Heart right ventricle (tissue), 16 donors: ENCODE measurements around the gene SPATA31D1. TPM values are rescaled to one million over a fixed set of nuclear protein-coding genes. Genes with fewer than 3 reads are reported as not detected.

Experiments
- ATAC-seq, 8 donors: fragments of 200-7000 bp; cut with Tn5 transposase; one replicate each; pipeline ENCODE4 v1.9.1; 2020; ENCODE audit warnings: mild to moderate bottlenecking in 8 of 8, moderate library complexity in 8 of 8, moderate number of reproducible peaks in 1 of 8
- DNase-seq, 2 donors: peaks; one replicate each; pipeline ENCODE4 v3.0.0-alpha.2; 2020
- H3K27ac ChIP-seq, 10 donors: fragments of 200-600 bp; sonication (generic) in 2 of 10; one replicate each; pipeline versions ENCODE4 v1.5.0 to v1.8.0; 2020 to 2022; ENCODE audit warnings: mild to moderate bottlenecking in 3 of 10
- H3K27me3 ChIP-seq, 7 donors: fragments of 200-600 bp; one replicate each; pipeline ENCODE4 v1.8.0; 2021 to 2022; ENCODE audit warnings: mild to moderate bottlenecking in 2 of 7
- H3K36me3 ChIP-seq, 9 donors: fragments of 200-600 bp; sonication (generic) in 1 of 9; one replicate each; pipeline versions ENCODE4 v1.5.0 to v1.8.0; 2020 to 2022; ENCODE audit warnings: mild to moderate bottlenecking in 2 of 9
- H3K4me1 ChIP-seq, 9 donors: fragments of 200-600 bp; sonication (generic) in 1 of 9; one replicate each; pipeline versions ENCODE4 v1.5.0 to v1.8.0; 2020 to 2022; ENCODE audit warnings: mild to moderate bottlenecking in 4 of 9
- H3K4me3 ChIP-seq, 10 donors: fragments of 200-600 bp; sonication (generic) in 2 of 10; one replicate each; pipeline versions ENCODE4 v1.5.0 to v1.8.0; 2020 to 2022; ENCODE audit warnings: mild to moderate bottlenecking in 7 of 10, moderate library complexity in 2 of 10
- H3K9me3 ChIP-seq, 11 donors: fragments of 200-600 bp in 10 of 11; sonication (generic) in 2 of 11; one replicate each; pipeline versions ENCODE4 v1.5.0 to v1.8.0; 2013 to 2022; ENCODE audit warnings: mild to moderate bottlenecking in 2 of 11, control low read depth in 1 of 11, moderate library complexity in 1 of 11
- CTCF ChIP-seq, 9 donors: fragments of 200-600 bp; sonication (generic) in 2 of 9; IDR thresholded peaks; one replicate each; pipeline versions ENCODE4 v1.5.0 to v1.8.0; 2021 to 2022; ENCODE audit warnings: antibody characterized with exemption in 9 of 9, mild to moderate bottlenecking in 5 of 9, moderate library complexity in 1 of 9
- WGBS, 2 donors: extraction: QIAGEN DNeasy Blood & Tissue Kit; methylation state at CpG; one replicate each; pipeline ENCODE4 v1.1.7; 2013; ENCODE audit warnings: inconsistent platforms in 1 of 2; 5-methylcytosine and 5-hydroxymethylcytosine counted together
- intact Hi-C, 10 donors: fragments of 100-400 bp; cut with DNase I; formaldehyde crosslinking; loops; one replicate each; pipeline versions ENCODE4 v1.11.1 to v1.14.2; 2022
- polyA plus RNA-seq, 2 donors: library from polyadenylated mRNA; stranded (reverse); fragments of 200-250 nt; gene quantifications; one replicate each; pipeline ENCODE4 v1.2.3, GENCODE V29; 2013
- total RNA-seq, 10 donors: library from RNA; stranded (reverse); fragmentation: NEBNext Ultra II Directional in 3 of 10; extraction: Animal tissue kit (Norgen Biotek cat#: 25700) in 3 of 10; gene quantifications; one replicate each; pipeline versions ENCODE4 v1.2.1 to v1.2.4, GENCODE V29; 2021 to 2023
- donor health status: Arrhythmogenic right ventricular cardiomyopathy.
- donor health status: ischemic (EF 13 %, LVEDD 7.1; RV severe dilation, severe dysfunction).
- donor health status: healthy with polysubstance abuse.
- donor health status: DM: no; HTN: yes; CAD: no.
- donor health status: DM: no; HTN: no; CAD: no.
- donor health status: ischemic (EF 25% LVEDD 6.9; RV normal size, moderate dysfunction).
- donor health status: ischemic (EF 25% LVEDD 5.7; RV mildly dilated, moderate dysfunction).
- donor health status: healthy.
- donor health status: DM: yes; HTN: yes; CAD: no.
- donor health status: Ischemic cardiomyopathy.
- donor health status: ischemic (EF 35%, LVEDD 5.7; RV mildly dilated, moderate dysfunction).
- donor health status: nonischemic (EF 11% LVEDD 7.7; RV severe dilation, severe dysfunction).
- donor health status: DM: yes; HTN: yes; CAD: no.
- donor health status: PGD.
- donor health status: ischemic (EF 29% LVEDD 5.4; RV normal size, mild dysfunction).
- donor health status: nonischemic (EF 23%, LVEDD 6.1; RV moderate dilation, normal function).

The SPATA31D1 gene
- total and polyA plus RNA-seq, 12 donors, result 0.07 TPM; not detected in 11

- H3K27me3 ChIP-seq, result no peaks in the 10 kb centered on the region
- H3K9me3 ChIP-seq, result peaks cover 0 to 22% (median 0%) of the 10 kb centered on the region in 11 donors
- intact Hi-C loops, result no loop called here
- ATAC-seq, result peak in 4 of 8 donors; percentile 33 to 86 (median 58)
- no peaks in the 10 kb centered on the region for H3K4me1 ChIP-seq
- H3K36me3 ChIP-seq, result no peaks in the 10 kb centered on the region
- DNase-seq, result no peak
- no peak overlapping the region for H3K4me3 ChIP-seq
- WGBS, 2 donors, result 75 to 86% methylated on average over 5 of the region's 5 CpGs
- no peak for TF ChIP-seq CTCF (IDR thresholded peaks at IDR 0.05)
- no peak overlapping the region for H3K27ac ChIP-seq
These were observed 13.8 kb upstream of the SPATA31D1 start for GRCh38 chr9:81974764-81975163.

GRCh38 chr9:81976351-81976750, 12.2 kb upstream of the SPATA31D1 start:
- Histone ChIP-seq H3K9me3 (peaks cover 0 to 22% (median 0%) of the 10 kb centered on the region in 11 donors), H3K36me3 (no peaks in the 10 kb centered on the region), H3K27me3 (no peaks in the 10 kb centered on the region), H3K4me3 (no peak overlapping the region), H3K27ac (no peak overlapping the region), H3K4me1 (no peaks in the 10 kb centered on the region)
- intact Hi-C loops, result no loop called here
- DNase-seq (no peak), ATAC-seq (no peak)
- no peak for TF ChIP-seq CTCF (IDR thresholded peaks at IDR 0.05)
- WGBS, 2 donors, result 90 to 91% methylated on average over 11 of the region's 11 CpGs

GRCh38 chr9:81979196-81979595, 9.4 kb upstream of the SPATA31D1 start:
- intact Hi-C loops, result no loop called here
- Histone ChIP-seq H3K4me1 (no peaks in the 10 kb centered on the region), H3K4me3 (no peak overlapping the region), H3K27me3 (no peaks in the 10 kb centered on the region), H3K27ac (no peak overlapping the region), H3K9me3 (peaks cover 0 to 16% (median 0%) of the 10 kb centered on the region in 11 donors), H3K36me3 (no peaks in the 10 kb centered on the region)
- WGBS, 2 donors, result 72 to 76% methylated on average over 2 of the region's 2 CpGs
- ATAC-seq (no peak), DNase-seq (no peak)
- no peak for TF ChIP-seq CTCF (IDR thresholded peaks at IDR 0.05)

GRCh38 chr9:81980568-81980967, 8.0 kb upstream of the SPATA31D1 start:
- H3K27ac ChIP-seq, result no peak overlapping the region
- intact Hi-C loops, result no loop called here
- H3K9me3 ChIP-seq, result peaks cover 0 to 15% (median 0%) of the 10 kb centered on the region in 11 donors
- H3K4me3 ChIP-seq, result no peak overlapping the region
- ATAC-seq, result no peak
- H3K36me3 ChIP-seq, result no peaks in the 10 kb centered on the region
- no peak for DNase-seq
- H3K27me3 ChIP-seq, result no peaks in the 10 kb centered on the region
- no peaks in the 10 kb centered on the region for H3K4me1 ChIP-seq
- TF ChIP-seq CTCF (IDR thresholded peaks at IDR 0.05), result no peak
